ENCODE measurements around the gene PCED1A.
A peak's percentile ranks its signal among the peaks of the same experiment; 100 is the strongest.

The PCED1A gene

DNA sequence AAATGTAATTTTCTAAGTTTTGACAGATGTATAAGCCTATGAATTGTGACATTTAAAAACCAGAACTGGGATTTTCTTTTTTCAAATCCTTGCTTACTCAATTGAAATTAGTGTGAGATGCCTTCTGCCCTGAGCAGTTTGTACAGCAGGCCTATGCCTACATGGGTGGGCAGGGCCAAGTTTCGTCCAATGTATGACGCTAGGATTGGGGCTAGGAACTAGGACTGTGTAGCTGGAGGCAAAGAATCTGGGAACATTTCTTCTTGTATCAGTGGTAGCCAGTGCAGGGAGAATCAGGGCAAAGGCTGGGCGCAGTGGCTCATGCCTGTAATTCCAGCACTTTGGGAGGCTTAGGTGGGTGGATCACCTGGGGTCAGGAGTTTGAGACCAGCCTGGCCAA lies 28.9 kb upstream of the PCED1A start:
- Histone ChIP-seq H3K23ac (ENCODE audit: low read length) (no peak overlapping the region), H4K8ac (ENCODE audit: low read depth, low read length) (no peak overlapping the region), H4K12ac (ENCODE audit: low read depth, low read length) (no peak overlapping the region), H4K91ac (ENCODE audit: low read depth, low read length) (no peak overlapping the region), H2BK5ac (ENCODE audit: low read depth, low read length, poor library complexity) (no peak overlapping the region), H3K4me1 (ENCODE audit: control insufficient read depth in 1 of 2, insufficient read depth in 2 of 2, low read length in 2 of 2) (peaks cover 8 to 15% of the 10 kb centered on the region in 2 experiments), H2AK5ac (ENCODE audit: low read length) (no peak overlapping the region), H2AFZ (ENCODE audit: insufficient read depth, low read length, poor library complexity) (no peak overlapping the region), H3K79me2 (ENCODE audit: control insufficient read depth, insufficient read depth, low read length, poor library complexity) (peaks cover 3% of the 10 kb centered on the region), H3K18ac (ENCODE audit: low read length) (no peak overlapping the region), H3K27ac (ENCODE audit: low read depth, low read length) (no peak overlapping the region), H2BK120ac (ENCODE audit: insufficient read depth, low read length, poor library complexity) (no peak overlapping the region), H2BK12ac (ENCODE audit: low read length) (no peak overlapping the region), H3K4me3 (ENCODE audit: low read depth, low read length) (no peak overlapping the region), H3K4me2 (ENCODE audit: low read length) (no peak overlapping the region), H3K36me3 (ENCODE audit: control insufficient read depth in 1 of 2, insufficient read depth in 2 of 2, low read length in 2 of 2) (peaks cover 15 to 20% of the 10 kb centered on the region in 2 experiments), H3K27me3 (ENCODE audit: insufficient read depth, low read length) (peaks cover 12% of the 10 kb centered on the region), H3K79me1 (ENCODE audit: low read length) (peaks cover 7% of the 10 kb centered on the region), H3K4ac (ENCODE audit: low read depth, low read length) (no peak overlapping the region), H3K14ac (ENCODE audit: low read length) (no peak overlapping the region), H3K9me3 (ENCODE audit: insufficient read depth, low read depth, low read length) (peaks cover 3% of the 10 kb centered on the region), H3K9ac (ENCODE audit: low read length) (no peak overlapping the region)
- WGBS (ENCODE audit: extremely low coverage, insufficient coverage, insufficient read length), result no CpG with 5 or more reads among the region's 3 CpGs
- peak; percentile 53 to 64 for DNase-seq

DNA sequence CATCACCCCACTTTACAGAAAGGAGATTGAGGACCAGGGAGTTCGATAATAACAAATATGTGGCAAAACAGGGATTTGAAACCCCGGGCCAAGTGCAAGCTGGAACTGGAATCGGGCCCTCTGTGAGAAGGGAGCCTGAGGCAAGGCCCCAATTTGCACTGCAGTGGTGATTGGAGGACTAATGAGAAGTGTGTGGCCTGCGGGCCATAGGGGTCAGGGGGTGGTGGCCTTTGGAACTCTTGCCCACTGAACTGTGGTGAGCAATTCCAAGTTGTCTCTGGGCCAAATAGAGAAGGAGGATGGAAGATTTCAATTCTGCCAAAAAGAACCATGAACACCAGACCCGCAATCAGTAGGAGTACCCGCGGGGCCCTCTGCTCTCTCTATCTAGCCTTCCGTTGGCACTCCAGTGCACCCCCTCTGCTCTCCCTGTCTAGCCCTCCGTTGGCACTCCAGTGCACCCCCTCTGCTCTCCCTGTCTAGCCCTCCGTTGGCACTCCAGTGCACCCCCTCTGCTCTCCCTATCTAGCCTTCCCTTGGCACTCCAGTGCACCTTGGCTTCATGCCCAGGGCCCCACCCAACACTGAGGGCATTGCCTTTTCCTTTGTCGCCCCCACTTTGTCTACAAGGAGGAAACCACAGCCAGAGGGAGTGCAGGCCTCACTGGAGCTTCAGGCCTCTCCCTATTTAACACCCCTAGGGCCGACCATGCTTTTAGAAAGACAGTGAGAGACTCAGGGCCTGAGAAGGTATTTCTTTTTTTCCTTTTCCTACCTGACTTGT lies 26.8 kb upstream of the PCED1A start:
- H3K4me1 ChIP-seq (ENCODE audit: control insufficient read depth in 1 of 2, insufficient read depth in 2 of 2, low read length in 2 of 2), result peaks cover 2 to 7% of the 10 kb centered on the region in 2 experiments
- H3K4me2 ChIP-seq (ENCODE audit: low read length), result no peak overlapping the region
- peaks cover 4% of the 10 kb centered on the region for H3K27me3 ChIP-seq (ENCODE audit: insufficient read depth, low read length)
- no CpG with 5 or more reads among the region's 12 CpGs for WGBS (ENCODE audit: extremely low coverage, insufficient coverage, insufficient read length)
- H2BK120ac ChIP-seq (ENCODE audit: insufficient read depth, low read length, poor library complexity), result no peak overlapping the region
- no peak overlapping the region for H3K18ac ChIP-seq (ENCODE audit: low read length)
- peaks cover 22 to 26% of the 10 kb centered on the region in 2 experiments for H3K36me3 ChIP-seq (ENCODE audit: control insufficient read depth in 1 of 2, insufficient read depth in 2 of 2, low read length in 2 of 2)
- H3K4ac ChIP-seq (ENCODE audit: low read depth, low read length), result no peak overlapping the region
- H3K79me1 ChIP-seq (ENCODE audit: low read length), result no peaks in the 10 kb centered on the region
- H3K27ac ChIP-seq (ENCODE audit: low read depth, low read length), result no peak overlapping the region
- H3K9ac ChIP-seq (ENCODE audit: low read length), result no peak overlapping the region
- H2BK5ac ChIP-seq (ENCODE audit: low read depth, low read length, poor library complexity), result no peak overlapping the region
- no peak overlapping the region for H2BK12ac ChIP-seq (ENCODE audit: low read length)
- peak; percentile 63 to 73 for DNase-seq
- H4K12ac ChIP-seq (ENCODE audit: low read depth, low read length), result no peak overlapping the region
- no peak overlapping the region for H2AFZ ChIP-seq (ENCODE audit: insufficient read depth, low read length, poor library complexity)
- H3K4me3 ChIP-seq (ENCODE audit: low read depth, low read length), result no peak overlapping the region
- no peak overlapping the region for H4K91ac ChIP-seq (ENCODE audit: low read depth, low read length)
- H3K14ac ChIP-seq (ENCODE audit: low read length), result no peak overlapping the region
- H4K8ac ChIP-seq (ENCODE audit: low read depth, low read length), result no peak overlapping the region
- peaks cover 3% of the 10 kb centered on the region for H3K9me3 ChIP-seq (ENCODE audit: insufficient read depth, low read depth, low read length)
- H2AK5ac ChIP-seq (ENCODE audit: low read length), result no peak overlapping the region
- H3K23ac ChIP-seq (ENCODE audit: low read length), result no peak overlapping the region
- no peaks in the 10 kb centered on the region for H3K79me2 ChIP-seq (ENCODE audit: control insufficient read depth, insufficient read depth, low read length, poor library complexity)

DNA sequence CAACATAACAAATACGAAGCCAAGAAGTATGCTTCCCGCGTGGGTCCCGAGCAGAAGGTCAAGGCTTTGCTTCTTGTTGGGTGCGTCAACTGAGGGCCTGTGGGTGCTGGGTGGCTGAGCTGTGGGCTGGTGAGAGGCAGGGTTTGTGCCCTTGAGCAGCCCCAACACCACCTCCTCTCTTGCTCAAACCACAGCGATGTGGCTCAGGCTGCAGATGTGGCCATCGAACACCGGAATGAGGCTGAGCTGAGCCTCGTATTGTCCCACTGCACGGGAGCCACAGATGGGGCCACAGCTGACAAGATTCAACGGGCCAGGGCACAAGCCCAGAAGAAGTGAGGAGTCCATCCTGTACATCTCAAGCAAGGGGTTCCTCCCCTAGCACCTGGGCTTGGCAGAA lies 25.8 kb upstream of the PCED1A start:
- Histone ChIP-seq H2BK12ac (ENCODE audit: low read length) (no peak overlapping the region), H4K8ac (ENCODE audit: low read depth, low read length) (no peak overlapping the region), H2BK5ac (ENCODE audit: low read depth, low read length, poor library complexity) (no peak overlapping the region), H4K91ac (ENCODE audit: low read depth, low read length) (no peak overlapping the region), H3K9me3 (ENCODE audit: insufficient read depth, low read depth, low read length) (no peaks in the 10 kb centered on the region), H3K27me3 (ENCODE audit: insufficient read depth, low read length) (no peaks in the 10 kb centered on the region), H3K4me3 (ENCODE audit: low read depth, low read length) (no peak overlapping the region), H3K79me2 (ENCODE audit: control insufficient read depth, insufficient read depth, low read length, poor library complexity) (no peaks in the 10 kb centered on the region), H3K4ac (ENCODE audit: low read depth, low read length) (no peak overlapping the region), H2AK5ac (ENCODE audit: low read length) (no peak overlapping the region), H3K4me2 (ENCODE audit: low read length) (no peak overlapping the region), H3K4me1 (ENCODE audit: control insufficient read depth in 1 of 2, insufficient read depth in 2 of 2, low read length in 2 of 2) (peaks cover 0 to 7% of the 10 kb centered on the region in 2 experiments), H4K12ac (ENCODE audit: low read depth, low read length) (no peak overlapping the region), H3K27ac (ENCODE audit: low read depth, low read length) (no peak overlapping the region), H2AFZ (ENCODE audit: insufficient read depth, low read length, poor library complexity) (no peak overlapping the region), H3K23ac (ENCODE audit: low read length) (no peak overlapping the region), H3K79me1 (ENCODE audit: low read length) (no peaks in the 10 kb centered on the region), H2BK120ac (ENCODE audit: insufficient read depth, low read length, poor library complexity) (no peak overlapping the region), H3K14ac (ENCODE audit: low read length) (no peak overlapping the region), H3K18ac (ENCODE audit: low read length) (no peak overlapping the region), H3K36me3 (ENCODE audit: control insufficient read depth in 1 of 2, insufficient read depth in 2 of 2, low read length in 2 of 2) (peaks cover 31 to 32% of the 10 kb centered on the region in 2 experiments), H3K9ac (ENCODE audit: low read length) (no peak overlapping the region)
- no peak for DNase-seq
- WGBS (ENCODE audit: extremely low coverage, insufficient coverage, insufficient read length), result no CpG with 5 or more reads among the region's 11 CpGs

DNA sequence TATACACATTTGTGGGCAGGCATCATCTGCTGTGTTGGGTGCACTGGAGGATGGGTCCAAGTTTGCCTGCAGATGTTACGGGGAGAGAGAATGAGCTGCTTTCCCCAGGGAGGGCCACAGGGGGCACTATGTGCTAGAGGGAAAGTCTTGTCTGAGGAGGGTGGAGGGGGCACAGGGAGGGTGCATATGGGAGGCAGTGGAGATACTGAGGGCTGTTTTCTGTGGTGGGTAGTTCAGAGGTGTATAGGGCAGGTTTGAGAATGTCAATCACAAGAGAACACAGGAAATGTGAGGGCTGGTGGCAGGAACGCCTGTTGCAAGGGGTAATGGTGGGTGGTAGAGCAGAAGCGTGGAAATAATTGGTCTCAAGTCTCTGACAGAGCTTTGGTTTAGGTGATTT lies 25.2 kb upstream of the PCED1A start:
- no peak overlapping the region for H3K9ac ChIP-seq (ENCODE audit: low read length)
- no peak overlapping the region for H2BK12ac ChIP-seq (ENCODE audit: low read length)
- peaks cover 37 to 38% of the 10 kb centered on the region in 2 experiments for H3K36me3 ChIP-seq (ENCODE audit: control insufficient read depth in 1 of 2, insufficient read depth in 2 of 2, low read length in 2 of 2)
- no peak overlapping the region for H2AK5ac ChIP-seq (ENCODE audit: low read length)
- WGBS (ENCODE audit: extremely low coverage, insufficient coverage, insufficient read length), result no CpG with 5 or more reads among the region's 3 CpGs
- H2AFZ ChIP-seq (ENCODE audit: insufficient read depth, low read length, poor library complexity), result no peak overlapping the region
- no peak overlapping the region for H3K14ac ChIP-seq (ENCODE audit: low read length)
- no peak for DNase-seq
- H3K27me3 ChIP-seq (ENCODE audit: insufficient read depth, low read length), result no peaks in the 10 kb centered on the region
- H3K4me1 ChIP-seq (ENCODE audit: control insufficient read depth in 1 of 2, insufficient read depth in 2 of 2, low read length in 2 of 2), result peaks cover 0 to 1% of the 10 kb centered on the region in 2 experiments
- H4K8ac ChIP-seq (ENCODE audit: low read depth, low read length), result no peak overlapping the region
- H4K12ac ChIP-seq (ENCODE audit: low read depth, low read length), result no peak overlapping the region
- H3K27ac ChIP-seq (ENCODE audit: low read depth, low read length), result no peak overlapping the region
- no peaks in the 10 kb centered on the region for H3K79me1 ChIP-seq (ENCODE audit: low read length)
- H3K23ac ChIP-seq (ENCODE audit: low read length), result no peak overlapping the region
- no peak overlapping the region for H3K4me3 ChIP-seq (ENCODE audit: low read depth, low read length)
- H3K18ac ChIP-seq (ENCODE audit: low read length), result no peak overlapping the region
- no peak overlapping the region for H2BK120ac ChIP-seq (ENCODE audit: insufficient read depth, low read length, poor library complexity)
- no peak overlapping the region for H4K91ac ChIP-seq (ENCODE audit: low read depth, low read length)
- no peaks in the 10 kb centered on the region for H3K79me2 ChIP-seq (ENCODE audit: control insufficient read depth, insufficient read depth, low read length, poor library complexity)
- no peak overlapping the region for H3K4ac ChIP-seq (ENCODE audit: low read depth, low read length)
- no peak overlapping the region for H3K4me2 ChIP-seq (ENCODE audit: low read length)
- H2BK5ac ChIP-seq (ENCODE audit: low read depth, low read length, poor library complexity), result no peak overlapping the region
- no peaks in the 10 kb centered on the region for H3K9me3 ChIP-seq (ENCODE audit: insufficient read depth, low read depth, low read length)

Data from trophoblast cell (in vitro differentiated cells and primary cell).